HG03432 (cell line): ENCODE data around the gene UBE2J2.

Experiments
- ATAC-seq: cut with Tn5 transposase; IDR thresholded peaks from one replicate; pipeline ENCODE4 v1.9.1; 2021; ENCODE audit warnings: mild to moderate bottlenecking, moderate library complexity; ENCODE audit not compliant: unreplicated experiment

Gene UBE2J2

DNA sequence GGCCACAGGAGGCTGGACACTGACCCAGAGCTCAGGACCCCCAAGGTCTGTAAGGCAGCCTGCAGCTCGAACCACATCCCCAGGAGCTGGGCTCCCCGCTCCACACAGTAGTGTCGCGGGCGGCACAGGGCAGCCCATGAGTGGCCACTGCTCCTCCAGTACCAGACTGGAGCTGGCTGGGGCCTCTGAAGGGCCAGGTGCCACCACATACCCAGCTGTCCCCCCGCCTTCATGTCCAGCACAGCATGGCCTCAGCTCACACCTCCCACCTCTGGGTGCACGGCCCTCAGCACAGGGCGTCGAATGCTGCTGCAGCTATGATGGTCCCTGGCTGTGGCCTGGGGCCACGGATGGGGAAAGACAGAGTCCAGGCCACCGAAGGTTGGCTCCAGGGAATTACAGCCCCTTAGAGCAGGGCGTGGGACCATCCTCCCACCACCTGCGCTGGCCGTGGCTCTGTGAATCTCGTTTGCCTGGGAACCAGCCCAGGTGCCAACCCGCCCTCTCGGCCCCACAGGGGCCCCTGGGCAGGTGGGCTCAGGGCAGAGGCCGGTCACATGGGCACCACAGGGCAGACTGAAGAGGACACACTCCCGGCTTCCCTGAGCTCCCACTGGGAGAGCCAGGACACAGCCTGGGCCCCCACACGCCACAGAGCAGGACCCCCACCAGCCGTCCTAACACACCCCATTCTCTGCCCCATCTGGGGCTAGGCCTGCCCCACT lies 57.6 kb downstream of the UBE2J2 start:
- no peak for ATAC-seq

DNA sequence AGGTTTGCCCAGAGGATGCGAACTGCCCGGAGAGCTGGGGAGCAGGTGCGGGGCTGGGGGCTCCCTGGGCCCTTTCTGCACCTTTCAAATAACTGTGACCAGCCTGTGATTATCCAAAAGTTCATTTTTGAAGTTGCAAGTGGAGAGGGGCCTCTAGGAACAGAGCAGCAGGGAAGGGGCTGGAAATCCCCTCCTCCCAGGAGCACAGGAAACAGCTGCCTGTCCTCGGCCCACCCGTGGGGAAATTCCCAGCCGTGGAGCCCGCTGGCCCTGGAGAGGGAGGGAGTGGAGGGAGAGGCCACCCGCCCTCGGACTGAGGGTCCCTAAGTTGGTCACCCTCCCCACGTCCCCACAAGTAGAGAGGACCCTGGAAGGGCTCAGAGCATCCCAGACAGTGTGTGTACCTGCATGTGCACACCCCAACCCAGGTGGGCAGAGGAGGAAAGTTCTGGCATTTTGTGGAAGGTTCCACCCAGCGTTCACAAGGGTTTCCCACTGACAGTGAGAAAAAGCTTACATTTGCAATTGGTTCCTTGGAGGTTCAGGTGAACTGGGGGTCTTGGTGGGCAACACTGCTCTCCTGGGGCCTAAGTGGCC lies 58.5 kb downstream of the UBE2J2 start:
- no peak for ATAC-seq

DNA sequence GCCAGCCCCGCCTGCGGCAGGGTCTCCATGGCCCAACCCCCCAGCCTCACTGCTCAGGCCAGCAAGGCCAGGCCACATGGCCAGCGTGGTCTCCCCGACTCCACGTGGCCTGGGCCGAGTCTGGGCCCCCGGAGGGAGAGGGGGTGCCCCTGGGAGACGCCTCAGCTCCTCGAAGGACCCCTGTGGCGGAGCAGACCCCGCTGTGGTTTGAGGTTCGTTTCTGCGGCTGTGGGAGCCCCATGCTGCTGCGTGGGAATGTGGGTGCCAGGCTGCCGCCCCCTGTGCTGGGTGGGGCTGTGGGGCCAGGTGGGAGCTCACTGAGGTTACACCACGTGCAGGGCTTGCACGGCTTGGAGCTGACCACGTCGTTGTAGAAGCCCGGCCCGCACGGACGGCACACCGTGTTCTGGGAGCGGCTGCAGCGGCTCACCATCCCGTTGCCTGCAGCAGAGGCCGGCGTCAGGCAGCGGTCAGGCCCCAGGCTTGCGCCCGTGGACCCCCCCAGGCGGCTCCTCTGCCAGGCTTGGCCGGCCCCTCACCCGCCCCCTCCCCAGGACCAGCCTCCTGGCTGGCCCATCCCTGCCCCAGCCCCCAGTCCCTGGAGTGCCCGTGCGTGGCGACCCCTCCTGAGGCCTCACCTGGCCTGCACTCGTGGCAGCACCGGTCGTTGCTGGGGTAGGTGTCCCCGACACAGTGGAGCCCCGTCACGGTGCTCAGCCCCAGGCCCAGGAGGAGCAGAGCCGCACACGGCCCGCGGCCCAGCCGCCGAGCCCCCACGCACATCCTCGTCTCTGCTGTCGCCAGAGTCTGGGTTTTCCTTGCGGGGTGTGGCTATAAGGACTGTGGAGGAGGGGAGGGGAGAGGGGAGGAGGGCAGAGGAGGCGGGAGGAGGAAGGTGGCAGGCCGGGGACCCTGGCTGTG lies 60.0 kb downstream of the UBE2J2 start, which contains the start of gene TNFRSF4:
Gene TNFRSF4, minus strand, starts transcription at position 809 of the 921 bp plus-strand sequence. Its CDS starts 26 bp downstream, at position 783.
- no peak for ATAC-seq

DNA sequence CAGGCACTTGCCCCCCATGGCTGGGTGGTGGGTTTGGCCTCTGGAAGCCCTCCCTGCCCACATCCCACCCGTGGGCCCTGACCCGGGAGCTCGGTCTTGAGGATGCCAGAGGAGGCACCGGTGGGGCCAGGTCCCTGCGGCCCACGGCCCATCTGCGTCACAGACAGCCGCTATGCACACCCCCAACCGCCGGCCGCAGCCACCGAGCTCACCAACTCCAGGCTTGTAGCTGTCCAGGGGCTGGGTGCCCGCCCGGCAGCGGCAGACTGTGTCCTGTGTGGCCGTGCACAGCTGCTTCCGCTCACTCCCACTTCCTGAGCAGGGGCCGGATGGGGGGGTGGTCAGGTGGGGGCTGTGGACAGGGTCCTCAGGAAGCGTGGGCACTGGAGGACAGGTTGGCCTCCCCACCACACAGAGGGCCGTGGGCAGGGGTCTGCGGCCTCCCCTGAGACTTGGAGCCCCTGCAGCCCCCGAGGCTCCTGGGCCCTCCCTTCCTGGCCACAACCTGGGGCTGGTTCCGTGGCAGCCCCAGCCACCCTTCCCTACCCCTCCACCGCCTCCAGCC lies 60.8 kb downstream of the UBE2J2 start:
- no peak for ATAC-seq

DNA sequence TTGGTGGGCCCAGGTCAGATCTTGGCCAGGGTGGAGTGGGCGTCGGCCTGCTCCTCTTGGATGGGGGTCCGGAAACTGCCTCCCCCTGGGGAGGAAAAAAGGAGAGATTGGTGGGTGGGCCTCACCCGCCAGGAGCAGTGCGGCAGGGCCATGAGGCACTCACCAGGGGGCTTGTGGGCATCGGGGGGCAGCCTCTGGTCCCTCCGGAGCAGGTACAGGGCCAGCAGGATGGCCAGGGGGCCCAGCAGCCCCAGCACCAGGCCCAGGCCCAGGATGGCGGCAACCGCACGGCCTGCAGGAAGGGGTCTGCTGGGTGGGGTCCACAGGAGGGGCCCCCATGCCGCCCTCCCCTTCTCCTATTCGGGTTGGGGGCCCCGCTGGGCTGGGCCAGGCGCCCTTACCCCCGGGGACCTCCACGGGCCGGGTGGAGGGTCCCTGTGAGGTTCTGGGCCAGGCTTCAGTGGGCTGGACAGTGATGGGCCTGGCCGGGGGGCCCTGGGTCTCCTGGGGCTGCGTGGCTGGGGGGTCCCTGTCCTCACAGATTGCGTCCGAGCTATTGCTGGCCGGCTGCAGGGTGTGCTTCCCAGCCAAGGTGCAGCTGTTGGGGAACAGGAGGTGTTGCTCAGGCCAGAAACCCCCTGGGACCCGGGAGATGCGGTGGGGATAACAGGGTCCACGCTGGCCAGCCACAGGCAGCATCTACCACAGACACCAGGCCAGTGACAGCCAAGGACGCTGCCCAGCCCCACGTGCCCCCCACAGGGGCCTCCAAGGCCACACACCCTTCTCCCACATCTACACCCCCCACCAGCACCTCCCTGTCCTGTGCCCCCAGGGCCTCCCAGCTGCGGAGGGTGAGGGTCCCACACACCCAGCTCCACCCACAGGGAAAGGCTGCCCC lies 61.9 kb downstream of the UBE2J2 start:
- no peak for ATAC-seq

DNA sequence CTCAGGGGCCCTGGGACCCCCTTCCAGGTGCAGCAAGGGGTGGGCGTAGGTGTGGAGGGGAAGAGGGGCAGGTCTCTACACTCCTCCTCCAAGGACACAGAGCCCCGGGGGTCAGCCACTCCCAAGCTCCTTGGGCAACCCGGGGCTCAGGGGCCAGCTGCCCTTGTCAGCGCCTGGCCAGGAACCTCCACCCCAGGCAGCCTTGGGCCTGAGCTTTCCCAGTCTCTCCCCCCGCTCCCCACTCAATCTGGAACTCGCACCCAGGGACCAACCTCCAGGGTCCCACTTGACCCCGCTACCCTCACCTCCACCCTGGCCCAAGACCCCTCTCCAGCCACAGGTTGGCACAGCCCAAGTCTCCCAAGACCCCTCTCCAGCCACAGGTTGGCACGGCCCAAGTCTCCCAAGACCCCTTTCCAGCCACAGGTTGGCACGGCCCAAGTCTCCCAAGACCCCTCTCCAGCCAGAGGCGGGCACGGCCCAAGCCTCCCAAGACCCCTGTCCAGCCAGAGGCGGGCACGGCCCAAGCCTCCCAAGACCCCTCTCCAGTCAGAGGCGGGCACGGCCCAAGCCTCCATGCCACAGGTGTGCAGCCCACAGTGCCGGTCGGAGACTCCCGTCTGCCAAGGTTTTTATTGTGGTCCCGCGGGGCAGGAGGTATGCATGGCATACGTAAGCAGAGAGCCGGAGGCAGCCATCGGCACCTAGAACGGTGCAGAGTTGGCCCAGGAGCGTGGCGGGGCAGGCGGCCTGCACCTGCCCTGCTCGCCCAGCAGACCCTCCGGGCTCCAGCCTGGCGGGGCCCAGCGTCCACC lies 62.7 kb downstream of the UBE2J2 start:
- ATAC-seq = no peak

DNA sequence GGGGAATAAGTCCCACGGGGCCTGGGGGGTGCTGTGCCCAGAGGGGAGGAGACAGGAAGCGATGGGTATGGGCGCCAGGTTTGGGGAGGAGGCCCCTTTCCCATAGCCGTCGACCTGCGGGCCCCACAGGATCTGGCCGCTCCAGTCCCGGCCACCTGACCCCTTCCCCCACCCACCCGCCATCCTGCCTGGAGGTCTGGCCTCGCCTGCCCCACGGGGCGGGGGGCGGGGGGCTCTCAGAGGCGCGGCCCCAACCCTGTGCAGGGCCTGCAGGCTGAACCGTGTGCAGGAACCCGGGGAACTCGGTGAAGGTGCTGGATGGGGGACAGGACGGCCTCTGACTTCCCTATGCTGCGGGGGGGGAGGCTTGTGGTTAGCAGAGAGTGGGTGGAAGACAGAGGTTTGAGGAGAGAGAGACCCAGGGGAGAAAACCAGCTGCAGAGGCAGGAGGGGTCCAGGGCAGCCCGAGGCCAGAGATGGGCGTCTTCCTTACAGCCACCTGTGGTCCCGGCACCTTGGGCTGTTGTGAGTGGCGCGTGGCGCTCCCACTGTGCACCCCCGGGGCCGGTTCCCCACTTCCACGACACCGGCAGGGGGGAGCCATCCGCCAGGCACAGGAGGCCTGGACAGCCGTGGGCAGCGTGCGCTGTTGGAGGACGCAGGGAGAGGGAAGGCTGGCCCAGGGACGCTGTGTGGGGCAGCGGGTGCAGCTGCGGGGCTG lies 64.8 kb downstream of the UBE2J2 start:
- no peak for ATAC-seq

DNA sequence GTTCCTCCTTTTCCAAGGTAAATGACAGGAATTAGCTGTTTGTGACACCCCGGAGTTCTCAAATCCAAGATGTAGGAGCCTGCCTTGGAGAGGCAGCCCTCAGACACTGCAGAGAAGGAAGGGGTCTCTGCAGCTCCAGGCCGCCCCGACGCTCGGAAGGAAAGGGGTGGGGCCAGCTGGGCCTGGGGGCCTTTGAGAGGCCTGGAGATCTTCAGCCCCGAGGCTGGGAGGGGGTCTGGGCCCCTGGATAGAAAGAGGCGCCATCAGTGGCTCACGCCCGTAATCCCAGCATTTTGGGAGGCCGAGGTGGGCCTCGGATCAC lies 66.1 kb downstream of the UBE2J2 start:
- ATAC-seq = no peak

DNA sequence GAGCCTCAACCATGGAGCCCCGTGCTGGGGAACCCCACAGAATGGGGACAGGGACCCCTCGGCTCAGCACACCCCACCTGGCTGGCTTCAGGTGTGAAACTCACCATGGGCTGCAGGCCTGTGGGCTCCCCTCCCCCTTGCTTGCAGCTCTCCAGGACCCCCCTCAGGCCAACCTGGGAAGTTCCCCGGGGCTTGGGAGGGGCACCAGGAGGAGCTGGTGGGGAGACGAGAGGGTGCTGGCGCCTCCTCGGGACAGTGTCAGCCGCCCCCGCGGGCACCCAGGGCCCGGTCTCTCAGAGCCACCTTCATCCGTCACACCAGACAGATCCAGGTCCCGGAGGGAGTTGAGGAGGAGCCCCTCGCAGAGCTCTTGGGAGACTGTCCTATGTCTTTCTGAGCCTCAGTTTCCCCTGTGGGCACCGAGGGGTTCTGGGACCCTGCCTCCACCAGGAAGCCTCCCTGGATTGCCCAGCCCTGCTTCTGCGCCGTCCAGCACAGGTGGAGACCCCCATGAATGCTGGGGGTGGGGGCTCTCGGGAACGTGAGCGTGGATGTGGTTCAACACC lies 66.6 kb downstream of the UBE2J2 start:
- no peak for ATAC-seq

DNA sequence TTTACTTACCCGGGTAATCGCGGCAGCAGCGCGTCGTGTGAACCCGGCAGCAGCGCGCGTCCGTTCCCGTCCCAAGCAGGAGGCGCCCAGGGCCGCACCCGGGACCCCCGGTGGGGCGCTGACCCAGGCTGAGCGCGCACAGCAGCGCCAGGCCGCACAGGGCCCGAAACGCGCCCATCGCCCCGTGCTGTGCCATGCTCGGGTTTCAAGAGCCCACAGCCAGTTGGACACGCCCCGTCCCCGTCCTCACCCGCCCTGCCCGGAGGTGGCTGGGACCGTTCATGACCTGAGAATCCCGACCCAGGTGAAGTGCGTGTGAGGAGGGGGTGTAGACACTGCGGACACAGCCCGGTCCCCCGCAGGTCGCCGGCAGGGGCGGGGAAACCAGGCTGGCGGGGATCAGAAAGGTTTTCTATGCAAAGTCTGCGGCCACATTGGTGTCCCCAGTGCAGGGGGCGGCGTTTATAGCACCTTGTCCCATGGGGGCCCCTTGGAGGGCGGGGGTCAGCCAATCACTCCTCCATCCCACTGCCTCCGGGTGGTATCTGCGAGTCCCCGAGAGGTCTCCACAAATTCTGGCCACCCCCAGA lies 67.2 kb downstream of the UBE2J2 start, which contains the start of gene TNFRSF18:
Gene TNFRSF18, minus strand, starts transcription at position 217 of the 590 bp plus-strand sequence. Its CDS starts 21 bp downstream, at position 196.
- ATAC-seq = no peak

DNA sequence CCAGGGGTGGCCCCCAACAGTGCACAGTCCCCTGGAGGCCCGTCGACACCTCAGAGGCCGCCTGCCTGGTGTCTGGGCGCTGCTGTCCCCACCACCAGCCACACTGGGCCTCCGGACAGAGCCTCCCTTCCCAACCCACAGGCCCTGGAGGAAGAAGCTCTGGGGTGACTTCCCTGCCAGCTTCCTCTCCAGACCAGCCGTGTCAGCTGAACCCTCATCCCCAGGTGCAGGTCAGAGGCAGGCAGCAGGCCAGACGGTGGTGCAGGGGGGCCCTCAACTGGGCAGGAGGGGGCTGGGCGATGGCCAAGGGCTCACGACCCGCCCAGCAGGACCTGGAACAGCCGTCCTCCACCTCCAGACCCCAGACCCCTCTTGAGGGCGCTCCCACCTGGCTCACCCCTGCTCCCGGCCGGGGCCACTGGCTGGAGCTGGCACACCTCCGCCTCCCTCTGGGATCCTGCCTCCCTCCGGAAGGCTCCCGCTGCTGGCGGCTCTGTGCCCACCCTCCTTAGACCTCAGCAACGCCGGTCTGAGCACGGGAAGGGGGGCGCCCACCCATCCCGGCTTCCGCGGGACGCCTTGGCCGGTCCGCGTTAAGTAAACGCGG lies 67.8 kb downstream of the UBE2J2 start:
- ATAC-seq = no peak

DNA sequence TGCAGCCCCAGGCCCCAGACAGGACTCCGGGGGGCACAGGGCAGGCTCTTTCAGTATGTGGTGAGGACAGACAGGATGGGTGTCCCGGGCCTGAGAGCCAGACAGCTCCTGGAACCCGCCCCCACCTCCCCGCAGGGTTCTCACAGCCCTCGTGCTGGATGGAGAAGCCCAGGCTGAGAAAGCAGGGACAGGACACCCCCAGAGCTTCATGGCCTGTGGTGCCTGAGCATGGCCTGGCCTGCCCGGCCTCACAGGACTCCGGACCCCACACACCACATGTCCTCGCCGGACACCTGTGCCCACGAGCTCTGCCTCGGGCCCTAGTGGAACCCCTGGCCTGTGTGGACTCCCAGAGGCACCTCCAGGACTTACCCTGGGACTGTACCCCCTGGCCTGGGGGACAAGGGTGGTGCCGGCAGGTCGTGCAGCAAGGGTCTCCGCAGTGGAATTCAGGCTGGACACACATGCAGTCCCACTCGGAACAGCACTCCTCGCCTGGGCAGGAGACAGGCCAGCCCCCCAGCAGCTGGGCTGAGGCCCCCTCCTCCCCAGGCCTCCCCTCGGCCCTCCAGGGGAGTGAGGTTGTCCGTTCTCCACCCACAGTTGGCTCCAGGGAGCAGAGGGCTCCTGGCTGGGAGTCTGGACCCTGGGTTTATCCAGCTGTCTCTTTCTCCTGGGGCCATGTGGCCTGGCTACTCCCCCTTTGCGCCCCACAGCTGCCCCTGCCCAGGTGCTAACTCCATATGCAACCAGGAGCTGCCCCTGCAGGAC lies 68.5 kb downstream of the UBE2J2 start:
- ATAC-seq = no peak

DNA sequence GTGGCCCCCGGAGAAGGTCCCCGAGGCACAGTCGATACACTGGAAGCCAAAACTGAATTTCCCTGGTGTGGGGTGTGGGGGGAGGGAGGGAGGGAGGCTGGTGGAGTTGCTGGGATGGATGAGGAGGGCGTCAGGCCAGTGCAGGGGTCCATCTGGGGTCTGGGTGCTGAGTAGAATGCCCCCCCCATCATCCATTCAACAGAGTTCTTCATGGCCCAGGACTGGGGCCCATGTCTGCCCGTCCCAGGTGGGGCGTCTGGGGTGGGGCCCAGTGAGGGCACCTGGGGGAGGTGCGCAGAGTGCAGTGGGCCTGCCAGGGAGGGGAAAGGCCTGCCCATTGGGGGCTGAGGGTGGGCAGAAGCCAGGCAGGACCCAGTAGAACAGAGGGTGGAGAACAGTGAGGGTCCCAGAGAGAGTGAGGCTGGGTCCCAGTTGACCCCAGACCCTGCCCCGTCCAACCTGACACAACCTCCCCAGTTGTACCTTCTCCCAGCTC lies 69.2 kb downstream of the UBE2J2 start:
- ATAC-seq = no peak
